GM12878 (cell line): Measurements from ENCODE around the gene RET. TPM values are rescaled to one million over a fixed set of nuclear protein-coding genes. Genes with fewer than 3 reads are reported as not detected.

ENCODE experiments used
- ATAC-seq: fragments of 200-7000 bp; cut with Tn5 transposase; 3 replicates; pipeline ENCODE4 v1.9.1; 2020; ENCODE audit warnings: mild to moderate bottlenecking, moderate library complexity
- BruUV-seq: library from RNA; stranded (reverse); fragments of 400-500 nt; replicated peaks from 2 replicates; lab custom pipeline; 2021; lab: Mats Ljungman, UMichigan
- CTCF ChIA-PET: fragments of 300-600 bp; sonication (Branson Sonifier 250); formaldehyde crosslinking; extraction: SDS; loops from one replicate; lab custom pipeline; 2021; ENCODE audit warnings: inconsistent platforms; lab: Yijun Ruan, JAX
- POLR2A ChIA-PET: fragments of 350-600 bp; formaldehyde crosslinking; extraction: SDS; loops from one replicate; lab custom pipeline; 2021; ENCODE audit warnings: inconsistent platforms; lab: Charles Lee
- RAD21 ChIA-PET: fragments of 300-600 bp; sonication (Branson Sonifier 250); formaldehyde crosslinking; loops from one replicate; lab custom pipeline; 2023; ENCODE audit warnings: antibody characterized with exemption; ENCODE audit not compliant: unreplicated experiment; lab: Charles Lee
- SMC1A ChIA-PET: fragments of 300-600 bp; sonication (Branson Sonifier 250); formaldehyde crosslinking; loops from one replicate; lab custom pipeline; 2023; ENCODE audit not compliant: unreplicated experiment, uncharacterized antibody; lab: Charles Lee
- DNase-seq: peaks from one replicate; pipeline ENCODE4 v3.0.0-alpha.2; 2011; ENCODE audit warnings: low read depth, low spot score
- FAIRE-seq: peaks from 3 replicates; lab custom pipeline; 2011; peaks lifted over from hg19 to GRCh38; lab: Jason Lieb, UNC
- H2AFZ ChIP-seq: 2 replicates; pipeline ENCODE4 v1.6.0; 2011; ENCODE audit warnings: low read depth, low read length, control low read depth; ENCODE audit not compliant: control insufficient read depth
- H3K27ac ChIP-seq: 2 replicates; pipeline ENCODE4 v1.5.1; 2011; ENCODE audit warnings: control low read depth; ENCODE audit not compliant: control insufficient read depth, insufficient read depth
- H3K27me3 ChIP-seq, 2 experiments: replicated peaks in 1 of 2; 2 replicates each; pipeline versions ENCODE4 v1.6.0 to v1.6.1; 2011; ENCODE audit warnings: low read length in 1 of 2; ENCODE audit not compliant: control insufficient read depth in 2 of 2, insufficient read depth in 2 of 2
- H3K36me3 ChIP-seq, 2 experiments: 2 replicates each; pipeline ENCODE4 v1.5.1; 2011; ENCODE audit warnings: low read length in 1 of 2; ENCODE audit not compliant: control insufficient read depth in 2 of 2, insufficient read depth in 2 of 2
- H3K4me1 ChIP-seq: 2 replicates; pipeline ENCODE4 v1.6.1; 2011; ENCODE audit warnings: mild to moderate bottlenecking, low read length, moderate library complexity, mixed read lengths; ENCODE audit not compliant: control insufficient read depth, insufficient read depth
- H3K4me2 ChIP-seq: 2 replicates; pipeline ENCODE4 v1.6.0; 2011; ENCODE audit warnings: control low read depth; ENCODE audit not compliant: control insufficient read depth, insufficient read depth
- H3K4me3 ChIP-seq: fragments of 200-600 bp; sonication (generic); 2 replicates; pipeline ENCODE4 v1.5.1; 2016
- H3K79me2 ChIP-seq: 2 replicates; pipeline ENCODE4 v1.6.0; 2011; ENCODE audit warnings: low read length; ENCODE audit not compliant: control insufficient read depth, insufficient read depth
- H3K9ac ChIP-seq: 2 replicates; pipeline ENCODE4 v1.8.0; 2011; ENCODE audit warnings: low read length, control low read depth, mixed read lengths; ENCODE audit not compliant: control insufficient read depth, insufficient read depth
- H3K9me3 ChIP-seq: replicated peaks from 3 replicates; pipeline ENCODE4 v1.5.1; 2011; ENCODE audit warnings: mild to moderate bottlenecking, low read length; ENCODE audit not compliant: control insufficient read depth, insufficient read depth
- H4K20me1 ChIP-seq: 2 replicates; pipeline ENCODE4 v1.6.0; 2011; ENCODE audit not compliant: control insufficient read depth, insufficient read depth
- BCL3 ChIP-seq: IDR thresholded peaks from 2 replicates; pipeline ENCODE4 v1.6.1; 2011; ENCODE audit warnings: borderline replicate concordance, low read depth, mild to moderate bottlenecking, moderate library complexity, low read length; ENCODE audit not compliant: insufficient read depth, poor library complexity, severe bottlenecking
- FOXK2 ChIP-seq: fragments of 450-650 bp; IDR thresholded peaks from 2 replicates; pipeline ENCODE4 v1.6.1; 2017; ENCODE audit warnings: mild to moderate bottlenecking, moderate library complexity
- KAT2A ChIP-seq: conservative IDR thresholded peaks from 2 replicates; pipeline ENCODE4 v1.6.1; 2011; ENCODE audit warnings: low read depth, low read length; ENCODE audit not compliant: control insufficient read depth
- MTA3 ChIP-seq: IDR thresholded peaks from 2 replicates; pipeline ENCODE4 v1.6.1; 2012; ENCODE audit warnings: low read length, inconsistent platforms, borderline replicate concordance
- POU2F2 ChIP-seq: IDR thresholded peaks from 3 replicates; pipeline ENCODE4 v1.6.1; 2011; ENCODE audit warnings: low read depth, mild to moderate bottlenecking, low read length, borderline replicate concordance
- RB1 ChIP-seq: fragments of 450-650 bp; formaldehyde crosslinking; IDR thresholded peaks from 2 replicates; pipeline ENCODE4 v1.6.1; 2017; ENCODE audit warnings: mild to moderate bottlenecking, borderline replicate concordance
- RELB ChIP-seq: fragments of 450-650 bp; IDR thresholded peaks from 2 replicates; pipeline ENCODE4 v1.6.1; 2017; ENCODE audit warnings: low read depth, mild to moderate bottlenecking, moderate library complexity
- SIN3A ChIP-seq: IDR thresholded peaks from 2 replicates; pipeline ENCODE4 v1.6.1; 2012; ENCODE audit warnings: low read depth, low read length, improper control_type of control experiment
- STAT3 ChIP-seq: IDR thresholded peaks from 2 replicates; pipeline ENCODE4 v1.6.1; 2011; ENCODE audit warnings: low read depth, low read length, improper control_type of control experiment
- TCF7 ChIP-seq: IDR thresholded peaks from 2 replicates; pipeline ENCODE4 v1.6.1; 2014; ENCODE audit warnings: antibody characterized with exemption, borderline replicate concordance
- WRNIP1 ChIP-seq: IDR thresholded peaks from 2 replicates; pipeline ENCODE4 v1.6.1; 2011; ENCODE audit warnings: low read depth, low read length, improper control_type of control experiment, borderline replicate concordance
- ZNF24 ChIP-seq: fragments of 450-650 bp; IDR thresholded peaks from 2 replicates; pipeline ENCODE4 v1.6.1; 2017; ENCODE audit warnings: antibody characterized with exemption, mild to moderate bottlenecking
- WGBS: methylation state at CpG from one replicate; pipeline ENCODE4 v1.1.6; 2016; ENCODE audit warnings: low lambda C conversion rate; ENCODE audit not compliant: insufficient replicate concordance, insufficient coverage; ENCODE audit errors: missing lambda C conversion rate; 5-methylcytosine and 5-hydroxymethylcytosine counted together
- in situ Hi-C: fragments of 300-500 bp; cut with MboI; formaldehyde crosslinking; loops from 9 replicates; pipeline ENCODE4 v1.14.3; 2018; ENCODE audit warnings: mixed read lengths
- intact Hi-C: fragments of 100-400 bp; cut with micrococcal nuclease; formaldehyde crosslinking; loops from one replicate; pipeline ENCODE4 v1.14.2; 2022; ENCODE audit not compliant: unreplicated experiment
- polyA plus RNA-seq, 11 experiments: library from polyadenylated mRNA; depleted of rRNA in 4 of 11; unstranded in 6 of 11; stranded (reverse) in 5 of 11; fragments of >200 nt; fragmentation: Nextera tagmentation in 4 of 11; fragmentation: Illumina TruSeq in 1 of 11; extraction: Ambion mirVana in 4 of 11; extraction: Trizol in 1 of 11; gene quantifications; 1 replicate in 1 of 11; 2 replicates in 10 of 11; pipeline versions ENCODE4 v1.2.1 to v1.2.3, GENCODE V29; 2011 to 2016; ENCODE audit warnings: inconsistent platforms in 2 of 11, missing spikeins in 2 of 11, low read depth in 1 of 11
- total RNA-seq, 4 experiments: library from RNA; depleted of rRNA in 3 of 4; stranded (reverse); fragments of >200 nt in 3 of 4; fragmentation: Illumina TruSeq in 1 of 4; extraction: Trizol in 1 of 4; gene quantifications; 2 replicates each; pipeline versions ENCODE4 v1.2.1 to v1.2.3, GENCODE V29; 2013 to 2021
- TF ChIP-seq, protein P1 (sequence below), 3 experiments: IDR thresholded peaks in 2 of 3; conservative IDR thresholded peaks in 1 of 3; 2 replicates each; pipeline ENCODE4 v1.5.1; 2011; ENCODE audit warnings: low read depth in 3 of 3, low read length in 3 of 3, mild to moderate bottlenecking in 3 of 3, control low read depth in 2 of 3, moderate library complexity in 2 of 3, inconsistent platforms in 1 of 3, mixed read lengths in 1 of 3; ENCODE audit not compliant: control insufficient read depth in 2 of 3, insufficient read depth in 1 of 3; ENCODE audit errors: extremely low read depth in 1 of 3
- TF ChIP-seq, protein P2 (sequence below): fragments of 450-650 bp; formaldehyde crosslinking; IDR thresholded peaks from 2 replicates; pipeline ENCODE4 v1.4.0; 2022; ENCODE audit warnings: mild to moderate bottlenecking, moderate library complexity

The RET gene
- total and polyA plus RNA-seq, 10 of the 15 experiments (the other 5 are each of a cell fraction or from before 2014, with no cell fraction given), result not detected

- Histone ChIP-seq H2AFZ (no peak overlapping the region), H3K27ac (no peak overlapping the region), H3K27me3 (no peaks in the 10 kb centered on the region), H3K4me3 (no peak overlapping the region), H3K9ac (no peak overlapping the region), H3K79me2 (peaks cover 24% of the 10 kb centered on the region), H3K9me3 (no peaks in the 10 kb centered on the region), H3K4me1 (peaks cover 18% of the 10 kb centered on the region), H3K36me3 (no peaks in the 10 kb centered on the region), H3K4me2 (no peak overlapping the region), H4K20me1 (no peaks in the 10 kb centered on the region)
- POLR2A ChIA-PET, result interaction anchor here (0.7 kb wide), 1 partner anchor 11 kb away, joined by 8 read pairs; no protein-coding TSS in a partner anchor
- SMC1A ChIA-PET, result interaction anchor here (0.5 to 1.1 kb wide), 2 partner anchors 13 to 323 kb away, joined by 3 to 4 read pairs; no protein-coding TSS in a partner anchor
- BruUV-seq, result no TSS peak
- FAIRE-seq (no peak), ATAC-seq (no peak), DNase-seq (no peak)
- WGBS, result 93% methylated on average over 5 of the region's 5 CpGs
- CTCF ChIA-PET, result no interaction called here
- intact Hi-C loops, result loop anchor here (5.0 to 10.0 kb wide), 2 partner anchors 272 to 500 kb away; partner anchors contain the start of genes HNRNPF and ZNF33B
- in situ Hi-C loops, result loop anchor here (10.0 to 25.0 kb wide), 3 partner anchors 277 to 580 kb away; partner anchors contain the start of genes HNRNPF and ZNF33B
- RAD21 ChIA-PET, result interaction anchor here (1.4 kb wide), 1 partner anchor 9 kb away, joined by 3 read pairs; no protein-coding TSS in a partner anchor
- TF ChIP-seq, protein P1, sequence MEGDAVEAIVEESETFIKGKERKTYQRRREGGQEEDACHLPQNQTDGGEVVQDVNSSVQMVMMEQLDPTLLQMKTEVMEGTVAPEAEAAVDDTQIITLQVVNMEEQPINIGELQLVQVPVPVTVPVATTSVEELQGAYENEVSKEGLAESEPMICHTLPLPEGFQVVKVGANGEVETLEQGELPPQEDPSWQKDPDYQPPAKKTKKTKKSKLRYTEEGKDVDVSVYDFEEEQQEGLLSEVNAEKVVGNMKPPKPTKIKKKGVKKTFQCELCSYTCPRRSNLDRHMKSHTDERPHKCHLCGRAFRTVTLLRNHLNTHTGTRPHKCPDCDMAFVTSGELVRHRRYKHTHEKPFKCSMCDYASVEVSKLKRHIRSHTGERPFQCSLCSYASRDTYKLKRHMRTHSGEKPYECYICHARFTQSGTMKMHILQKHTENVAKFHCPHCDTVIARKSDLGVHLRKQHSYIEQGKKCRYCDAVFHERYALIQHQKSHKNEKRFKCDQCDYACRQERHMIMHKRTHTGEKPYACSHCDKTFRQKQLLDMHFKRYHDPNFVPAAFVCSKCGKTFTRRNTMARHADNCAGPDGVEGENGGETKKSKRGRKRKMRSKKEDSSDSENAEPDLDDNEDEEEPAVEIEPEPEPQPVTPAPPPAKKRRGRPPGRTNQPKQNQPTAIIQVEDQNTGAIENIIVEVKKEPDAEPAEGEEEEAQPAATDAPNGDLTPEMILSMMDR (IDR thresholded peaks at IDR 0.05 in 2 of 3, conservative IDR thresholded peaks at IDR 0.05 in 1 of 3; ENCODE audit: control insufficient read depth in 2 of 3, extremely low read depth in 1 of 3, insufficient read depth in 1 of 3, low read depth in 3 of 3, low read length in 3 of 3), result no peak
- TF ChIP-seq STAT3 (no peak), WRNIP1 (no peak), SIN3A (no peak), KAT2A (no peak), BCL3 (no peak), MTA3 (no peak), RELB (no peak), RB1 (no peak), POU2F2 (no peak), FOXK2 (no peak), TCF7 (no peak), ZNF24 (no peak)
- TF ChIP-seq, protein P2, sequence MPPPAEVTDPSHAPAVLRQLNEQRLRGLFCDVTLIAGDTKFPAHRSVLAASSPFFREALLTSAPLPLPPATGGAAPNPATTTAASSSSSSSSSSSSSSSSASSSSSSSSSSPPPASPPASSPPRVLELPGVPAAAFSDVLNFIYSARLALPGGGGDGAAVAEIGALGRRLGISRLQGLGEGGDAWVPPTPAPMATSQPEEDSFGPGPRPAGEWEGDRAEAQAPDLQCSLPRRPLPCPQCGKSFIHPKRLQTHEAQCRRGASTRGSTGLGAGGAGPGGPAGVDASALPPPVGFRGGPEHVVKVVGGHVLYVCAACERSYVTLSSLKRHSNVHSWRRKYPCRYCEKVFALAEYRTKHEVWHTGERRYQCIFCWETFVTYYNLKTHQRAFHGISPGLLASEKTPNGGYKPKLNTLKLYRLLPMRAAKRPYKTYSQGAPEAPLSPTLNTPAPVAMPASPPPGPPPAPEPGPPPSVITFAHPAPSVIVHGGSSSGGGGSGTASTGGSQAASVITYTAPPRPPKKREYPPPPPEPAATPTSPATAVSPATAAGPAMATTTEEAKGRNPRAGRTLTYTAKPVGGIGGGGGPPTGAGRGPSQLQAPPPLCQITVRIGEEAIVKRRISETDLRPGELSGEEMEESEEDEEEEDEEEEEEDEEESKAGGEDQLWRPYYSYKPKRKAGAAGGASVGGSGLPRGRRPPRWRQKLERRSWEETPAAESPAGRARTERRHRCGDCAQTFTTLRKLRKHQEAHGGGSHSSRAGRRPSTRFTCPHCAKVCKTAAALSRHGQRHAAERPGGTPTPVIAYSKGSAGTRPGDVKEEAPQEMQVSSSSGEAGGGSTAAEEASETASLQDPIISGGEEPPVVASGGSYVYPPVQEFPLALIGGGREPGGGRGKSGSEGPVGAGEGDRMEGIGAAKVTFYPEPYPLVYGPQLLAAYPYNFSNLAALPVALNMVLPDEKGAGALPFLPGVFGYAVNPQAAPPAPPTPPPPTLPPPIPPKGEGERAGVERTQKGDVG (CRISPR knock-in tag), result no peak
Measured at GRCh38 chr10:43135064-43135463, 58.2 kb downstream of the RET start.
